Transverse colon (tissue), 4 donors: ENCODE results near the gene MFF.

Source experiments
- EP300 ChIP-seq: sonication (generic); formaldehyde crosslinking; IDR thresholded peaks from one replicate; pipeline ENCODE4 v1.6.1; 2017; ENCODE audit warnings: antibody characterized with exemption, low read depth
- POLR2A ChIP-seq: fragments of 450-650 bp; IDR thresholded peaks from one replicate; pipeline ENCODE4 v1.6.1; 2016; ENCODE audit warnings: antibody characterized with exemption, mild to moderate bottlenecking, moderate library complexity
- POLR2AphosphoS5 ChIP-seq, 3 donors: sonication (generic); formaldehyde crosslinking; IDR thresholded peaks; one replicate each; pipeline ENCODE4 v1.6.1; 2016; ENCODE audit warnings: antibody characterized with exemption in 3 of 3
- TF ChIP-seq, protein P1 (sequence below), 5 experiments: fragments of 200-600 bp in 3 of 5; fragments of 450-650 bp in 2 of 5; sonication (generic) in 3 of 5; IDR thresholded peaks; 1 replicate in 2 of 5; 2 replicates in 3 of 5; pipeline ENCODE4 v1.5.1; 2016 to 2017; ENCODE audit warnings: antibody characterized with exemption in 5 of 5, inconsistent platforms in 3 of 5, mild to moderate bottlenecking in 2 of 5, moderate library complexity in 1 of 5

DNA sequence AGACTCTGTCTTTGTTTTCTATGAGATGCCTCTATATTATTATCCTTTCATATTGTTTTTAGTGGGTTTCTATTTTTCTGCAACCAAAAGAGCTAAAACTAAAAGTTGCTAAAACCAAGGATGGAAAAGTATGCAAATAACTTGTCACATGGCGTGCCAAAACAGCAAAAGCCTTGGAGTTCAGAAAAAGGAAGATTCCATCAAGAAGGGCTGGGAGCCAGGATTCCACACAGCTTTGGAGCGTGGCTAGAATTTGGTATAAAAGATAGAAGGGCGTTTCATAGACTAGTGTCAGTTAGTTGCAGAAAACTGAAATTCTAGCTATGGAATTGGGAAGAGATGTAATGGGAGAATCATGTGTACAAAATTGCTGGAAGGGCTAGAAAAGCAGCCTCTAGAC, 58.6 kb downstream of the MFF start:
- TF ChIP-seq EP300 = no peak
- TF ChIP-seq, protein P1, sequence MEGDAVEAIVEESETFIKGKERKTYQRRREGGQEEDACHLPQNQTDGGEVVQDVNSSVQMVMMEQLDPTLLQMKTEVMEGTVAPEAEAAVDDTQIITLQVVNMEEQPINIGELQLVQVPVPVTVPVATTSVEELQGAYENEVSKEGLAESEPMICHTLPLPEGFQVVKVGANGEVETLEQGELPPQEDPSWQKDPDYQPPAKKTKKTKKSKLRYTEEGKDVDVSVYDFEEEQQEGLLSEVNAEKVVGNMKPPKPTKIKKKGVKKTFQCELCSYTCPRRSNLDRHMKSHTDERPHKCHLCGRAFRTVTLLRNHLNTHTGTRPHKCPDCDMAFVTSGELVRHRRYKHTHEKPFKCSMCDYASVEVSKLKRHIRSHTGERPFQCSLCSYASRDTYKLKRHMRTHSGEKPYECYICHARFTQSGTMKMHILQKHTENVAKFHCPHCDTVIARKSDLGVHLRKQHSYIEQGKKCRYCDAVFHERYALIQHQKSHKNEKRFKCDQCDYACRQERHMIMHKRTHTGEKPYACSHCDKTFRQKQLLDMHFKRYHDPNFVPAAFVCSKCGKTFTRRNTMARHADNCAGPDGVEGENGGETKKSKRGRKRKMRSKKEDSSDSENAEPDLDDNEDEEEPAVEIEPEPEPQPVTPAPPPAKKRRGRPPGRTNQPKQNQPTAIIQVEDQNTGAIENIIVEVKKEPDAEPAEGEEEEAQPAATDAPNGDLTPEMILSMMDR (IDR thresholded peaks at IDR 0.05) = no peak
- no peak for TF ChIP-seq POLR2AphosphoS5 (IDR thresholded peaks at IDR 0.05)
- TF ChIP-seq POLR2A = no peak
